DMS153 (cell line): ENCODE results near the gene NT5C1A.

Experiments used
- DNase-seq: peaks from one replicate; lab custom pipeline; 2025; lab: John Stamatoyannopoulos, UW

Gene NT5C1A

GRCh38 chr1:39671793-39672550 is at the start of gene NT5C1A:
Gene NT5C1A, minus strand, starts transcription at chr1:39672107. Its CDS starts 69 bp downstream, at chr1:39672038.
- DNase-seq, result no peak

- DNase-seq, result no peak
Measured at GRCh38 chr1:39721664-39722063, 49.8 kb upstream of the NT5C1A start.

DNA sequence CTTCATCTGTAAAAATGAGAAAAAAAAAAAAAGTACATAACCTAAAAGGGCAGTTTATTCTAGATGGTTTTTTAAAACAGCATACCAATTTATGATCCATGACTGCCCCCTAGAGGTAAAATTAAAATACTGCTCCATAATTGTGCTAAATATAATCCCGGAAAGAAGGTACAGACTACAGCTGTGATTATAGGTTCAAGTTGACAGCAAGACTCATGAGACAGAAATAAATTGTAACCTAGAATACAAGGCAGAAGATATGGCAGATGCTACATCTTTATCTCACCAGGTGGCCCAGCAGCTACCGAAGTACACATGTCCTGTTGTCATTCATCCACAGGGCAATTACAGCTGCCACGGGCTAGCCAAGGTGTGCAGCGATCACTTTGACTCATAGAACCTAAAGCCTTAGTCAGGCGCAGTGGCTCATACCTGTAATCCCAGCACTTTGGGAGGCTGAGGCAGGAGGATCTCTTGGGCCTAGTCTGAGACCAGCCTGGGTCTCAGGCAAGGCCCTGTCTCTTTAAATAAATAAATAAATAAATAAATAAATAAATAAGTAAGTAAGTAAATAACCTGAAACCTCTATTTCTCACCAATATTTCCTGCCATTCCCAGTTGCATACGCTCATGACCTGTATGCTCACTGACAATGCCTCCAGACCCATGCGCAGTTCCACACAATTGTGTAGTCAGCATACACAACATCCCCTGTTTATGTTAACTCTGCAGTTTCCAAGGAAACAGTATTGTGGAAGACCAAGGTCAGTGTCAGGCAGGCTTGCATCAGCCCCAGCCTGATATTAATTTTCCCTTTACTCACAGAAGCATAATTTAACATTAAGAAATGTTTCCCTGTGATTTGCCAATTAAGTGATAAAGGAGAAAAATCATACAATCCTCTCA is 48.4 kb upstream of the NT5C1A start:
- peak; percentile 80 for DNase-seq

DNA sequence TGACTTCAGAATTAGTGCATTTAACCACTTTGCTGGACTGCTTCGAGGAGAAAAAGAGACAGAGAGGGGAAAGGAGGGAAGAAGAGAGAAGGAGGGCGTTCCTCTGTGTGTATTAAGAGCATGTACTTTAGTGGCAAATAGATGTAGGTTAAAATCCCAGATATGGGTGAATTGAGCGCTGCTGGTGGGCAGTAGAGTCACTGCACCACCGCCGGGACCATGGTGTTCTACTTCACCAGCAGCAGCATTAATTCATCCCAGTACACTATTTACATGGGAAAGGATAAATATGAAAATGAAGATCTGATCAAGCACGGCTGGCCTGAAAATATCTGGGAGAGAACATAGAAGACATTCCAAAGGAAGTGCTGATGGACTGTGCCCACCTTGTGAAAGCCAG is 45.9 kb upstream of the NT5C1A start:
- no peak for DNase-seq

GRCh38 chr1:39713557-39713956 is 41.6 kb upstream of the NT5C1A start:
- no peak for DNase-seq

GRCh38 chr1:39711966-39712340 is 40.0 kb upstream of the NT5C1A start:
- DNase-seq, result no peak

GRCh38 chr1:39711104-39711965 is 39.4 kb upstream of the NT5C1A start:
- DNase-seq, result no peak

- DNase-seq, result no peak
Measured at GRCh38 chr1:39707506-39707905, 35.6 kb upstream of the NT5C1A start.

DNA sequence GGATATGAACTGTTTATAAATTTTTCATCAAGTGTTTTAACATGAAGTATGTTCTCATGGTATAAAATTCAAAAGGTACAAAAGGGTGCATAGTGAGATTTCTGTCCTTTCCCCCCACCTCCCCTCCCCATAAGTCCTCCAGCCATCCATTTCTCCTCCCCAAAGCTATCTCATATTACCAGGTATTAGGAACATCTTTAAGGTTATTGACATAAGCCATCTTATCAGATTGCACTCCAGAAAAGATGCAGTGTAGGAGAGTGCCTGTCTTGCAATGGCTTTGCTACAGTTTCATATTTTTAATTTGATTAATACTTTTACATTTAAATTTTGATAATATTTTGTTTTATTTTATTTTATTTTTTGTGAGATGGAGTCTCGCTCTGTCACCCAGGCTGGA is 32.9 kb upstream of the NT5C1A start:
- DNase-seq, result no peak

DNA sequence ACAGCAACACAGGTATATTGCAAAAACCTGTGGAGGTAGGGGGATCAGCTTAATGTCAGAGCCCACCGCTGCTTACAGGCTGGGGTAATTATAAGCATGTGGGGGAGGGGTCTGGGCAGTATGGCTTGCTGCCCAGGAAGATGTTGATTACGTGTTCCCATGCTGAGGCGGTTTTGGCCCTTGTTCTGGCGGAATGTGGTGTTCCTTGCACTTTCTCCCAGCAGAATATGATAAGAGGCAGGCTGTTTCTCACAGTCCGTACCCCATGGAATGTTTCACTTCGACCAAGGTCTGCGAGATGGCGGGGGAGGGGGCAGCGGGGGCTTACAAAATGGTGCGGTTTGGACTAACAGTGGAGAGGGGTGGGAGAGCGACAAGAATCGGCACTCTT is 29.1 kb upstream of the NT5C1A start:
- peak; percentile 63 for DNase-seq

GRCh38 chr1:39700348-39700747 is 28.4 kb upstream of the NT5C1A start:
- DNase-seq, result no peak

- DNase-seq, result no peak
Measured at GRCh38 chr1:39699419-39699818, 27.5 kb upstream of the NT5C1A start.

DNA sequence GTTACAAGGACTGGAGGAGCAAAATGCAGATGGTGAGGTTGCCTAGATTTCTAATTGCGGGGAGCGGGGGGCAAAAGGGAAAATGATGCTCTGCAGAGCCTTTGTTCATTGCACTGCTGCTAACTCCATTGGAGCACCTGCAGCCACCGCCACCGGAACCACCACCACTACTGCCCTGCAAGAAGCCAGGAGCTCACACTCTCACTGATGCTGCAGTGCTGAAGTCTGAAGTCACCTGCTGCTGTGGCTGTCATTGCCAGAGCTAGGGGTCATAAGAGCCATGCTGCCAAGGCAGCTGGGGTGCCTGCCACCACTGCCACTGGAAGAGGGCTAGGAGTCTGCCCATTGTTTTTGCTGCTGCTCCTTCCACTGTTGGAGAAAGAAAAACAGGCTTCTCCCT is 26.7 kb upstream of the NT5C1A start:
- no peak for DNase-seq

- no peak for DNase-seq
Measured at GRCh38 chr1:39696448-39696847, 24.5 kb upstream of the NT5C1A start.

GRCh38 chr1:39695016-39695415 is 23.1 kb upstream of the NT5C1A start:
- DNase-seq, result no peak

GRCh38 chr1:39694026-39694425 is 22.1 kb upstream of the NT5C1A start:
- DNase-seq, result no peak

- peak; percentile 31 for DNase-seq
Measured at GRCh38 chr1:39692152-39693074, 20.5 kb upstream of the NT5C1A start.

- DNase-seq, result peak; percentile 98
Measured at GRCh38 chr1:39691383-39692151, 19.7 kb upstream of the NT5C1A start, which contains the start of gene HPCAL4. Gene HPCAL4, minus strand, starts transcription at chr1:39691433. Its CDS starts 6,830 bp downstream, at chr1:39684603.

DNA sequence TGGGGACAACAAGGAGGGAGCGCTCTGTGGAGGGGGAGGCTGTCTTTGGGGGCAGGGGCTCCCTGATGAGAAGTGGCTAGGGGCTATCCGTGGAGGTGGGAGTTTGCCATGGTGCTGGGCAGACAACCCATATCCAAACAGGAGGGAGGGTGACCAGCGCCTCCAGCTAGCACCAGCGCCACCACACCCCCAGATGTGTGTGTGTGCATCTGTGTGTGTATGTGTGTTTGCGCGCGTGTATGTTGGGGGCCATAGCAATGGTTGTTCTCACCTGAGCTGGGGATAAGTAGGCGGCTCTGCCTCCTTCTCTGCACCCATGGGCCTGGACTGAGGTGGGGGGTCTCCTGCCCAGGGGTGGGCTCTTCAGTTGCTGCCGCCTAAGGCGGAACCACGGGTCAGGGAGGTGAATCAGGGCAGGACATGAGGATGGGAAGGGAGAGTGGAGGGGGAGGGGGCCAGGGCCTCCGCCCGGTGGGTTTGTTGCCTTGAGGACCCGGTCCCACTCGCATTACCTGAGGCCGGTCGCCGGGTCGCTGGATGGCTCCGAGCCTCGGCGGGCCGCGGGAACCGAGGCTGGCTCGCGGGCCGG is 19.0 kb upstream of the NT5C1A start:
- DNase-seq, result no peak

GRCh38 chr1:39690225-39690624 is 18.3 kb upstream of the NT5C1A start:
- no peak for DNase-seq
